HK-2 (cell line): ENCODE data around the gene CUX1.

Experiments
- DNase-seq: peaks from one replicate; pipeline ENCODE4 v3.0.0-alpha.2; 2018; ENCODE audit not compliant: unreplicated experiment

Gene CUX1

GRCh38 chr7:102073931-102074880, 256.8 kb downstream of the CUX1 start:
- DNase-seq: no peak

DNA sequence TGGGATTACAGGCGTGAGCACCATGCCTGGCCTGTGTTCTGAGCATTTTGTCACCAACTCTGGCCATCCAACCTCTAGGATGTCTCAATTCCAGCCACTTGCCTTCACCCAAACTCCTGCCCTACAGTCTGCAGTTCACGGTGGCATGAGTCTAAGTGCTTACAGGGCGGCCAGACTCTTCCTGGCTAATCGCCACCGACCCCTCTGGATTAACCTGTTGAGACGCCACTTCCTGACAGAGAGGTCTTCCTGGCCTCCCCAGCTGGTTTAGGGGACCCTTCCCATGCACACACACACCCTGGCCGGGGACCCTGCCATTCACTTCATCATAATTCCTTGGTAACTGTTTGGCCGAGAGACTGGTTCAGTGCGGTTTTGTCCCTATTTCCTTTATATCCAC, 257.7 kb downstream of the CUX1 start:
- DNase-seq: no peak

- DNase-seq: no peak
Observed at GRCh38 chr7:102075553-102076135, 258.2 kb downstream of the CUX1 start.

GRCh38 chr7:102077081-102077480, 259.7 kb downstream of the CUX1 start:
- DNase-seq: no peak

- no peak for DNase-seq
Observed at GRCh38 chr7:102079140-102080018, 262.0 kb downstream of the CUX1 start.

GRCh38 chr7:102080019-102080433, 262.6 kb downstream of the CUX1 start:
- no peak for DNase-seq

GRCh38 chr7:102080434-102081243, 263.2 kb downstream of the CUX1 start:
- no peak for DNase-seq

- no peak for DNase-seq
Observed at GRCh38 chr7:102081244-102081627, 263.8 kb downstream of the CUX1 start.

DNA sequence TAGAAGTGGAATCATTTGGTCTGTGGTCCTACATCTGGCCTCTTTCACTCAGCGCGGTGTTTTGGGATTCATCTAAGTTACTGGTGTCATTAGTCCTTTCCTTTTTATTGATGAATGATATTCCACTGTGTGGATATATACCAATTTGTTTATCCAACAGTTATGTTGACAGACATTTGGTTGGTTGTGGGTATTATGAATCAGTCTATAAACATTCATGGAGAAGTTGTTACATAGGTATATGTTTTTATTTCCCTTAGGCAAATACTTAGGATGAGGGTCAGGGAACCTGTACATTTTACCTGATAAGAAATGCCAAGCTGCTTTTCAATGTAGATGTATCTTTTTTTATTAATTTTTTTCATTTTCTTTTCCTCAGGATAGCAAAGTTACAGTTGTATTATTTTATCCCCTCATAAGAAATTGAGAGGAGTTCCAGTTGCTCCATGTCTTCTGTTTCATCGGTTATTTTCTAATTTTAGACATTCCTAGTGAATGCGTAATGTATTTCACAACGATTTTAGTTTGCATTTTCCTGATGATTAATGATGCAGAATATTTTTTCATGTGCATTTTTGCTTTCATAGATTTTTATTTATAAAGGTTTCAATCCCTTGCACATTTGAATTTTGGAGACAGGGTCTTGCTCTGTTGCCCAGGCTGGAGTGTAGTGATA, 265.4 kb downstream of the CUX1 start:
- no peak for DNase-seq

- DNase-seq: no peak
Observed at GRCh38 chr7:102085218-102085772, 267.9 kb downstream of the CUX1 start.

DNA sequence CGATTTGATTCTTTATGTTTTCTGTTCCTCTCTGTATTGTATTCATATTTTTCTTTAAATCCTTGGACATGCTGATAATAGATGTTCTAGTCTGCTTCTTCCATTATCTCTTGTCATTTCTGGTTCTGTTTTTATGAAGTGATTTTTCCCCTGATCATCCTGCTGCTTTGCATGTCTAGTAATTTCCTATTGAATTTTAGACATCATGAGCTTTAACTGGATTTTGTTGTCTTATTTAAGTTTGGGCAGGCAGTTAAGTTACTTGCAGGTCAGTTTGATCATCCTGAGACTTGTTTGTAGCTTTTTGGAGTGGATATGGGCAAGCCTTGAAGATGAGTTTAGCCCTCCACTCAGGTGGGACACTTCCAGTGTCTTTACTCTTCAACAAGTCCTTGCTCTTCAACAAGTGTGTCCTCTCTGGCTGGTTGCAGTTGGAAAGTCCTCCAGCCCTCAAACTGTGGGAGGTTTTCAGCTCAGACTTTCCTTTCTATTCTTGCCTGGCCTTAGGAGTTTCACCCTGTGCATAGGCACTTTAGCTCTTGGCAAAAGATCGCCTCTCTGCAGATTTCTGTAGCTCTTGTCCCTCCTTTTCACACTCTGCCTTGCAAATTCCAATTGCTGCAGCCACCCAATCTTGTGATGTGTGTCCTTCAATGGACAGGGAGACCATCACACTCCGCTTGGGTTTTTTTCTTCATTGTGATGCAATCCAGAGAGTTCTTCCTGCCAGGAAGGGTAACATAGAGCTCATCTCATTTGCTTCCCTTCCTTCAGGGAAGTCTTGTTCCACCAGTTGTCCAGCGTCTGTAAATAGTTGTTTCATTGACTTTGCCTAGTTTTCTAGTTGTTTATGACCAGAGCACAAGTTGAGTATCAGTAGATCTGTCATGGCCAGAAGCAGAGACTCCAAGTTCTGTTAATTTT, 272.0 kb downstream of the CUX1 start:
- DNase-seq: no peak

- no peak for DNase-seq
Observed at GRCh38 chr7:102093599-102094315, 276.3 kb downstream of the CUX1 start.

DNA sequence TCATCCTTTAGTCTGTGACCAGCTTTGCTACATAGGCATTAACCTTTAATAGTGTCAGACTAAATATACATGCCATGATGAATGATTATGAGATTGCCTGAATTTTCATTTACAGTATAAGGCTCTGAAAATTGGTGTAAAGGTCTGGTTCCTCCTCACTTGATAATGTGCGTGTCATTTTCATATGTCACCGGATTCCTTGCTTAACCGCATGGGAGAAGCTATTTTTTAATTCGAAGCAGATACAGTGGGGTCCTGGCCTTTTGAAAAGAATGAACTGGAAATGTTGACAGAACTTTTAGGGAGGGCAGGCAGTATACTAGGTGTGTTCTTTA, 276.9 kb downstream of the CUX1 start:
- DNase-seq: no peak

- no peak for DNase-seq
Observed at GRCh38 chr7:102095321-102096011, 278.0 kb downstream of the CUX1 start.

DNA sequence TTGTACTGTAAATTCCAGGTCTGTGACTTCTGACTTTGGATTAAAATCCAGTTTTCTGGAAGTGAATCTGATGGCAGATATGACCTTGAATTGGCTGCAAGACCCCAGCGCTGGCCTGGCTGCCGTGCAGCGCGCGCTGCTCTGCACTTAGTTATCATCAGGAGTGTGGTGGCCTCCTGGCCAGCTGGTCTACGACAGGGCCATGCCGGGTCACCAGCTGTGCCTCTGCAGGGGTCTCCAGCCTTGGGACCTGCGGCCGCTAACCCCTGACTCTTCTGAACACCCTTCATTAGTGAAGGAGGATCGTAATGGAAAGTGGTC, 278.5 kb downstream of the CUX1 start:
- no peak for DNase-seq

DNA sequence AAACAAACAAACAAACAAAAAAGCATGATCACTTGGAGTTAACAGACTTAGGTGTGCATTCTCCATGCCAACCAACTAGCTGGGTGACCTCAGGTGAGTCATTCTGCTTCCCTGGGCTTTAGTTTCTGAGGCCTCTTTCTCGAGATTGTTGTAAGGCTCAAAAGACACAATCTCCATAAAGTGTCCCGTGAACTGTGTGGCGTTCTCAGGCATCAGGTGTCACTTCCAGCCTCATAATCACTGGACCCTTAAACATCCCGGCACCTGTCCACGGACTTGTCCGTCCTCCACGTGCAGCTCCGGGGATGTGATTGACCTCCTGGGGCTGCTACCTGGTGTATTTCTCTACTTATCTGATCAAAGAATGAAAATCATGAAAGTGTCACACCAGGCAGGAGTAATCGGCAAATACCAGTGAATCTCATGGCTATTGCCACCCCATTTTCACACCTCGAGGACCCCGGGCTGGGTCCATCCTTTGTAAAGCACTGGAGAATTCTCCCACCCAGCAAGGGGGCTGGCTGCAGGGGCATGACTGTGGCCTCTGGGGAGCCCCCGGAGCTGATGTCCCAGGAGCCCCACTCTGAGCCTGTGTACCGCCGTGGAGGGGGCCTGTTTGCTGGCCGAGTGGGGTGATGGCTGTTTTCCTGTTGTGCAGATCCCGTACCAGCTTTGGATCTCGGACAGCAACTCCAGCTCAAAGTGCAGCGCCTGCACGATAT, 279.4 kb downstream of the CUX1 start:
- DNase-seq: no peak

- DNase-seq: no peak
Observed at GRCh38 chr7:102097601-102098161, 280.3 kb downstream of the CUX1 start.
